Epithelial cell of proximal tubule (primary cell): ENCODE measurements around the gene RUNX2. TPM values are rescaled to one million over a fixed set of nuclear protein-coding genes. Genes with fewer than 3 reads are reported as not detected.

Experiments
- DNase-seq: peaks from one replicate; pipeline ENCODE4 v3.0.0-alpha.2; 2011; ENCODE audit warnings: low read depth
- H3K4me3 ChIP-seq: 2 replicates; pipeline ENCODE4 v1.5.1; 2011; ENCODE audit warnings: low read depth, mild to moderate bottlenecking, low read length
- total RNA-seq: library from RNA; depleted of rRNA; stranded (reverse); fragments of >200 nt; gene quantifications from 2 replicates; pipeline ENCODE4 v1.2.3, GENCODE V29; 2015
- TF ChIP-seq, protein P1 (sequence below): conservative IDR thresholded peaks from 2 replicates; pipeline ENCODE4 v1.5.1; 2012; ENCODE audit warnings: low read depth, mild to moderate bottlenecking, low read length

RUNX2 gene
- total RNA-seq, 1 donor from 2014 or later, result 13.1 TPM

DNA sequence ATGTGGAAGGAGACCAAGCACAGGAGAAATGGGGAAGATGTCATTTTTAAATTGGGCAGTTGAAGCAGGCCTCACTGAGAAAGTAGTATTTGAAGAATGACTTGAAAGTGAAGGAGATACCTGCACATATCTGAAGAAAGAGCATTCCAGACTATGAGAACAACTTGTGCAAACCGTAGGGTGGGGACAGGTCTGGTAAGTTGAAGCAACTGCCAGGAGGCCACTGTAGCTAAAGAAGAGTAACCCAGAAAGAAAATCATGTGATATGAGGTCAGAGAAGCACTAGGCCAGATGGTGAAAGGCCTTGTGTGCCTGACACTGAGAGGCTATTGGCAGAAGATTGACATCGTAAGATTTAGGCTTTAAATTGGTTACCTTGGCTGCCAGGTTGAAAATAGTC is 54.3 kb downstream of the RUNX2 start:
- DNase-seq, result no peak
- no peak overlapping the region for H3K4me3 ChIP-seq
- TF ChIP-seq, protein P1, sequence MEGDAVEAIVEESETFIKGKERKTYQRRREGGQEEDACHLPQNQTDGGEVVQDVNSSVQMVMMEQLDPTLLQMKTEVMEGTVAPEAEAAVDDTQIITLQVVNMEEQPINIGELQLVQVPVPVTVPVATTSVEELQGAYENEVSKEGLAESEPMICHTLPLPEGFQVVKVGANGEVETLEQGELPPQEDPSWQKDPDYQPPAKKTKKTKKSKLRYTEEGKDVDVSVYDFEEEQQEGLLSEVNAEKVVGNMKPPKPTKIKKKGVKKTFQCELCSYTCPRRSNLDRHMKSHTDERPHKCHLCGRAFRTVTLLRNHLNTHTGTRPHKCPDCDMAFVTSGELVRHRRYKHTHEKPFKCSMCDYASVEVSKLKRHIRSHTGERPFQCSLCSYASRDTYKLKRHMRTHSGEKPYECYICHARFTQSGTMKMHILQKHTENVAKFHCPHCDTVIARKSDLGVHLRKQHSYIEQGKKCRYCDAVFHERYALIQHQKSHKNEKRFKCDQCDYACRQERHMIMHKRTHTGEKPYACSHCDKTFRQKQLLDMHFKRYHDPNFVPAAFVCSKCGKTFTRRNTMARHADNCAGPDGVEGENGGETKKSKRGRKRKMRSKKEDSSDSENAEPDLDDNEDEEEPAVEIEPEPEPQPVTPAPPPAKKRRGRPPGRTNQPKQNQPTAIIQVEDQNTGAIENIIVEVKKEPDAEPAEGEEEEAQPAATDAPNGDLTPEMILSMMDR, result no peak

DNA sequence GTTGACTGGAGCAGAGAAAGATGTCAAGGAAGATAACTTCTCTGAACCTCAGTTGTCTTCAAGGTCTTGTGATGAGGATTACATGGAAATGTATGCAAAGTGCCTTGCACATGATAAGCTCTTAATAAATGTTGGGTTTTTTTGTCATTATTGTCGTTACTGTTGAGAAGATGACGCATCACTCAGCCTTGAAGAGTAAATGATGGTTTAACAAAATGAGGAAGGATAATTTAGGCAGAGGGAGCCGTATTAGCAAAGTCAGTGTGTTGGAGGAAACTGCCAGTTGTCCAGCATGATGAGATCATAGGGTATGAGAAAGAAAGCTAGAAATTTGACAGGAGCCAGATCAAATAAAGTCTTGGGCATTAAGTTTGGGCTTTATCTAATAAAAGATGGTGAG is 58.4 kb downstream of the RUNX2 start:
- H3K4me3 ChIP-seq, result no peak overlapping the region
- DNase-seq, result no peak
- TF ChIP-seq, protein P1, result no peak

DNA sequence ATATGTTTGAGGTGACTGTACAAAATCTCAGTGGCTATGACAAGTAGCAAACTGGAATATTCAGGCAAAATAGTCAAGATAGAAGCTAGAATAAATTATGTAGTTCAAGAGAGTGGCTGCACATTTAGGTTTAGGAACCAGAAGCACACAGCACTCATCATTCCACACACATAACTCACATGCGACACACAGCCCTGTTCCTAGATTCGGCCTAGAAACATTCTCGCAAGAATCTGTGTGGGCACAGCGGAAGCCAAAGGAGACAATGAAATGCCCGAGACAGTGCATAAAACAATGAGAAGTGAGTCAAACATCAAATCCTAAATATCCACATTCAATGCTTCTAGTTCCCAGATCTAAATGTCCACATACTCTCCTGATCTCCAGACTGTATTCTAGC is 59.1 kb downstream of the RUNX2 start:
- TF ChIP-seq, protein P1, result no peak
- no peak overlapping the region for H3K4me3 ChIP-seq
- DNase-seq, result no peak

DNA sequence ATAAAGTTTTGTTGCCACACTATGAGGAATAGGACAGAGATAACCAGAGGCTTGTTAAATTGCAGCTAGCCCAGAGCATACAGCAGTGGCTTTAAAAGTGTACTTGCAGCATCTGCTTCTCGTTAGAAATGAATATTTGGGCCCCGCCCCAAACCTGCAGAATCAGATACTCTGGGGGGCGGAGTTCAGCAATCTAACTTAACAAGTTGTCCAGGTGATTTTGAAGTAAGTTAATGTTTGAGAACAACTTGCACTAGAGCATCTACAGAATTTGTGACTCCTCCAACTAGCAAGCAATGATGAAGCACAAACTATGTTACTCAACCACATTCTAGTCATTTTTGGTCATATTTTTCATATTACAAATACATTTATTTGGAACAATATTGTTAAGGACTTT is 60.2 kb downstream of the RUNX2 start:
- H3K4me3 ChIP-seq, result no peak overlapping the region
- DNase-seq, result no peak
- TF ChIP-seq, protein P1, result no peak

DNA sequence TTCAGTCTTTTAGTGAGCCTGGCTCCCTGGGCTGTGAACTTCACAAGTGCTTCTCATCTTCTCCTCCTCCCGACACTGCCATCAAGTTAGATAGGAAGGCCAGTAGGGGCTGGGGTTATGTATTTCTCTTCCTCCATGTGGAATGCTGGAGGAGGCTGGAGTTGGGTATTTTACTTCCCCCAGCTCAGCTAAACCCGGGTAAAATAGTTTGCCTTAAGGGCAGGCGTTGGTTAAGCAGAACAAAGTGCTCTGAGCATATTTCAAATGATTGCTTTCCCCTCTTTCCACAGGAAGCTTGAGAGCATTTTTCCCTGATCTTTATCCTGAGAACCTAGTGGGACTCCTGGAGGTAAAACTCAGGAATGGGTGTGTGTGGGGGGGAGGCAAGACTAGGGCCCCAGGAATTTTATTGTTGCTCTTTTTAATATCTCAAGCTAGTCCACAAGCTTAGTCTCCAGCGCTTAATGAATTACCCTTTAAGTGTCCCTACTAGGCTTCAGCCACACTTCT is 66.5 kb downstream of the RUNX2 start:
- DNase-seq, result no peak
- no peak overlapping the region for H3K4me3 ChIP-seq
- TF ChIP-seq, protein P1, result no peak

DNA sequence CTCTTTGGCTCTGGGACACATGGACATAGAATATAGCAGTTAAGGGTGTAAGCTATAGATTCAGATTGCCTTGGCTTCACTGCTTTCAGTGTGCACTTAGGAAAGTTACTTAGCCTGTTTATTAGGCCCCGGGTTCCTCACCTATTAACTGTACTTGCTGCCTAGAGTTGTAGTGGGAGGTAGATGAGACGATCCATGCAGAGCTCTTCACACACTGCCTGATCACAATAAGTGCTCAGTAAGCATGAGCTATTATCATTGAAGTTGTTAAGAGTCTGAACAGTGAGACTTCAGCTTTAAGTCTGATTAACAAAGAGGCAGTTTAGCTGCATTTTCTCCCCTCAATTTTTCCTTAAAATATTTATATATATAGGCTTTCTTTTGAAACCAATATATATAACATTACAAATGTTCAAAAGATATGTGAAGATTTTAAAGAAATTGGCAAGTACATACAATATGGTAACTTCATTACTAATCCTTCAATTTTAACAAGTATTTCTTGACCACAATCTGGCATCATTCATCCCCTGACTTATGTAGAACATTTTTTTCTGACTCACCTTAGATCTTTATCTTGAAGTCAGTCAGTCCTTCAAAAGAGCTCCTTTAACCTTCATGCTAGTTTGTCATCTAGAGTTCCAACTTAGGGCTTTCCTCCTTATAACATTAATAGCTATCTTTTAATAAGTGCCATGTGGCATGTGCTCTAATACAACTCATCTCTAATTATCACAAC is 70.1 kb downstream of the RUNX2 start:
- no peak for DNase-seq
- H3K4me3 ChIP-seq, result no peak overlapping the region
- TF ChIP-seq, protein P1, result no peak

DNA sequence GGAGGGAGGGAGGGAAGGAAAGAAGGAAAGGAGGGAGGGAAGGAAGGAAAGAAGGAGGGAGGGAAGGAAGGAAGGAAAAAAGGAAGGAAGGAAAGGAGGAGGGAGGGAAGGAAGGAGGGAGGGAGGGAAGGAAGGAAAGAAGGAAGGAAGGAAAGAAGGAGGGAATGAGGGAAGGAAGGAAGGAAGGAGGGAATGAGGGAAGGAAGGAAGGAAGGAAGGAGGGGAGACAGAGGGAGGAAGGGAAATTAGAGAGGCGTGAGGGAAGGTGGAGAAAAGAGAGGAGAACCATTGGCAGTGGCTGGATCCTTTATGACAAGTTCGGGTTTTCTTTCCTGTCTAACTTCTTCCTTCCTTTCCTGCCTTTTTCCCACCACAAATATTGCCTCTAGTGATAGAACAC is 71.9 kb downstream of the RUNX2 start:
- TF ChIP-seq, protein P1, result no peak
- DNase-seq, result no peak
- H3K4me3 ChIP-seq, result no peak overlapping the region
